ENCODE data around the gene CEP41. TPM values are rescaled to one million over a fixed set of nuclear protein-coding genes. Genes with fewer than 3 reads are reported as not detected.

Gene CEP41
- total RNA-seq, 1 donor from 2014 or later = 10.0 TPM

GRCh38 chr7:130425796-130426195, 15.0 kb downstream of the CEP41 start:
- no peak for ATAC-seq
- intact Hi-C loops (cut with DNase I) = no loop called here
- no peaks in the 10 kb centered on the region for H3K27me3 ChIP-seq (ENCODE audit: low read depth)

GRCh38 chr7:130423501-130424037, 17.2 kb downstream of the CEP41 start:
- Histone ChIP-seq H3K27ac (no peak overlapping the region), H3K27me3 (ENCODE audit: low read depth) (no peaks in the 10 kb centered on the region), H3K4me3 (no peak overlapping the region), H3K9me3 (no peaks in the 10 kb centered on the region), H3K36me3 (no peaks in the 10 kb centered on the region), H3K4me1 (peaks cover 13% of the 10 kb centered on the region)
- DNase-seq (no peak), ATAC-seq (no peak)
- intact Hi-C loops (cut with DNase I) = no loop called here
- TF ChIP-seq, protein P1, sequence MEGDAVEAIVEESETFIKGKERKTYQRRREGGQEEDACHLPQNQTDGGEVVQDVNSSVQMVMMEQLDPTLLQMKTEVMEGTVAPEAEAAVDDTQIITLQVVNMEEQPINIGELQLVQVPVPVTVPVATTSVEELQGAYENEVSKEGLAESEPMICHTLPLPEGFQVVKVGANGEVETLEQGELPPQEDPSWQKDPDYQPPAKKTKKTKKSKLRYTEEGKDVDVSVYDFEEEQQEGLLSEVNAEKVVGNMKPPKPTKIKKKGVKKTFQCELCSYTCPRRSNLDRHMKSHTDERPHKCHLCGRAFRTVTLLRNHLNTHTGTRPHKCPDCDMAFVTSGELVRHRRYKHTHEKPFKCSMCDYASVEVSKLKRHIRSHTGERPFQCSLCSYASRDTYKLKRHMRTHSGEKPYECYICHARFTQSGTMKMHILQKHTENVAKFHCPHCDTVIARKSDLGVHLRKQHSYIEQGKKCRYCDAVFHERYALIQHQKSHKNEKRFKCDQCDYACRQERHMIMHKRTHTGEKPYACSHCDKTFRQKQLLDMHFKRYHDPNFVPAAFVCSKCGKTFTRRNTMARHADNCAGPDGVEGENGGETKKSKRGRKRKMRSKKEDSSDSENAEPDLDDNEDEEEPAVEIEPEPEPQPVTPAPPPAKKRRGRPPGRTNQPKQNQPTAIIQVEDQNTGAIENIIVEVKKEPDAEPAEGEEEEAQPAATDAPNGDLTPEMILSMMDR (IDR thresholded peaks at IDR 0.05) = no peak

More at GRCh38 chr7:130425796-130426195, 15.0 kb downstream of the CEP41 start:
- H3K4me1 ChIP-seq = peaks cover 16% of the 10 kb centered on the region
- no peak for DNase-seq
- no peaks in the 10 kb centered on the region for H3K9me3 ChIP-seq
- TF ChIP-seq, protein P1 (IDR thresholded peaks at IDR 0.05) = no peak
- no peaks in the 10 kb centered on the region for H3K36me3 ChIP-seq
- H3K27ac ChIP-seq = no peak overlapping the region
- H3K4me3 ChIP-seq = no peak overlapping the region

DNA sequence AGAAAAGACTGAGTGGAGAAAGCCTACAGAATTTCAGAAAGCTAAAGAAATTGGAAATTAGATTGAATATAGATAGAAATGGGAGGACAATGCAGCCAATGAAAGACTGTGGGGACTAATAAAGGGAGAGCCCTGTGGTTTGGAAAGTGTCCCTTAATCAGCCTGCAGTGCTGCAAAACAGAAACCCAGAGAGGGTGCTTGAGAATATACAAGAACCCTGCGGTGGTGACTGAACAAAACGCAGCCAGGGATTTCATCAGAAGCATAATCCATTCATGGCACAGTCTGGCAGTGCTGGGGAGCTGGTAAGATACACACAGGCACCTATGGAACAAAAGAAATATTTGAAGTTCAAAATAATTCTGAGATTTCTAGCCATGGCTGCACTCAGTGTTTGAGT, 19.1 kb downstream of the CEP41 start:
- Histone ChIP-seq H3K4me1 (peaks cover 13% of the 10 kb centered on the region), H3K27me3 (ENCODE audit: low read depth) (no peaks in the 10 kb centered on the region), H3K27ac (no peak overlapping the region), H3K9me3 (no peaks in the 10 kb centered on the region), H3K4me3 (no peak overlapping the region), H3K36me3 (no peaks in the 10 kb centered on the region)
- TF ChIP-seq, protein P1 (IDR thresholded peaks at IDR 0.05) = no peak
- intact Hi-C loops (cut with DNase I) = no loop called here
- ATAC-seq = peak; percentile 49 to 56
- DNase-seq = no peak

DNA sequence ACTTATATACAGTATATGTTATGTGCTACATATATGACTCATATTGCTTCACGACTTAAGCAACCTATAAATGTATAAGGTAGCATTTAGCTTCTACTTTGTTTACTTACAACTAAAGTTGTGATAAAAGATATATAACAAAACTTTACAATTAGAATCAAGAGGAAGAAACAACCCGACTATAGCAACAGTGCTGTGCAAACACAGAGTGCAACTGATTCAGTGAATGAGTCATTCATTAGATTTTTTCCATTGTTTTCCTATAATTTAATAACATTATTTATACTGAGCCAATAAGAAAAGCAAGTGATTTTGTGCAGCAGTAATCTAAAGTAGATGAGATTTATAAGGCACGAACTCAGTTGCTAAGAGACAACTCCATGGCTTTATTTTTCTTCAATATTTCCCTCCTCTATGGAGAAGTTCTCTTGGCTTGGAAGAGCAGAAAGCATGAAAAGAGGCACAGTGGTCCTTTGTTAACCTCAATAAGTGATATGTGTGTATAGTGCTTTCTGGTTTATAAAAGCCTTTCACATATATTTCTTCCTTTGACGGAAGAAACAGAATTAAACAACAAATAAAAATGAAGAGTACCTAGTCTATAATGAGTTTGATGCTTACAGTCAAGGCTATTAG, 19.8 kb downstream of the CEP41 start:
- Histone ChIP-seq H3K27ac (no peak overlapping the region), H3K4me3 (no peak overlapping the region), H3K9me3 (no peaks in the 10 kb centered on the region), H3K4me1 (peaks cover 13% of the 10 kb centered on the region), H3K36me3 (no peaks in the 10 kb centered on the region), H3K27me3 (ENCODE audit: low read depth) (no peaks in the 10 kb centered on the region)
- intact Hi-C loops (cut with DNase I) = no loop called here
- TF ChIP-seq, protein P1 (IDR thresholded peaks at IDR 0.05) = no peak
- DNase-seq (no peak), ATAC-seq (no peak)

- Histone ChIP-seq H3K27ac (no peak overlapping the region), H3K36me3 (no peaks in the 10 kb centered on the region), H3K4me3 (no peak overlapping the region), H3K27me3 (ENCODE audit: low read depth) (no peaks in the 10 kb centered on the region), H3K4me1 (peaks cover 13% of the 10 kb centered on the region), H3K9me3 (no peaks in the 10 kb centered on the region)
- intact Hi-C loops (cut with DNase I) = no loop called here
- no peak for DNase-seq
- ATAC-seq = no peak
- TF ChIP-seq, protein P1 (IDR thresholded peaks at IDR 0.05) = no peak
Measured at GRCh38 chr7:130419658-130420057, 21.2 kb downstream of the CEP41 start.

All from lower lobe of right lung (tissue), 2 donors.